HG03039 (cell line): ENCODE results near the gene ACYP2.
"Not testable (repeated sequence)": the region's sequence is repeated elsewhere in the genome, so short reads cannot be mapped to it uniquely, and the experiment has no call there.

Source experiments
- ATAC-seq: cut with Tn5 transposase; IDR thresholded peaks from one replicate; pipeline ENCODE4 v1.9.1; 2021; ENCODE audit warnings: mild to moderate bottlenecking, moderate library complexity; ENCODE audit not compliant: unreplicated experiment

ACYP2 gene

GRCh38 chr2:54115284-54116137 is at the start of gene ACYP2:
Gene ACYP2 (plus strand): TSS chr2:54115615.
- ATAC-seq: peak; percentile 91

- no peak for ATAC-seq
Observed at GRCh38 chr2:54065891-54066290, 49.5 kb upstream of the ACYP2 start.

- no peak for ATAC-seq
Observed at GRCh38 chr2:54067851-54068375, 47.5 kb upstream of the ACYP2 start.

GRCh38 chr2:54072483-54072882 is 42.9 kb upstream of the ACYP2 start:
- ATAC-seq: not testable (repeated sequence)

- ATAC-seq: no peak
Observed at GRCh38 chr2:54073796-54074195, 41.6 kb upstream of the ACYP2 start.

- no peak for ATAC-seq
Observed at GRCh38 chr2:54074606-54075341, 40.6 kb upstream of the ACYP2 start.

GRCh38 chr2:54076586-54076985 is 38.8 kb upstream of the ACYP2 start:
- ATAC-seq: no peak

- ATAC-seq: no peak
Observed at GRCh38 chr2:54077088-54077900, 38.1 kb upstream of the ACYP2 start.

GRCh38 chr2:54079331-54079730 is 36.1 kb upstream of the ACYP2 start:
- no peak for ATAC-seq

GRCh38 chr2:54081574-54081973 is 33.8 kb upstream of the ACYP2 start:
- peak; percentile 97 for ATAC-seq

GRCh38 chr2:54083021-54083420 is 32.4 kb upstream of the ACYP2 start:
- no peak for ATAC-seq

GRCh38 chr2:54083445-54083844 is 32.0 kb upstream of the ACYP2 start:
- ATAC-seq: no peak

GRCh38 chr2:54084600-54084999 is 30.8 kb upstream of the ACYP2 start:
- no peak for ATAC-seq

GRCh38 chr2:54085069-54085468 is 30.3 kb upstream of the ACYP2 start:
- ATAC-seq: no peak

- ATAC-seq: no peak
Observed at GRCh38 chr2:54086157-54086556, 29.3 kb upstream of the ACYP2 start.

GRCh38 chr2:54088191-54088634 is 27.2 kb upstream of the ACYP2 start:
- no peak for ATAC-seq

GRCh38 chr2:54088719-54089118 is 26.7 kb upstream of the ACYP2 start:
- ATAC-seq: no peak

GRCh38 chr2:54090521-54091117 is 24.8 kb upstream of the ACYP2 start:
- no peak for ATAC-seq

- ATAC-seq: peak; percentile 56
Observed at GRCh38 chr2:54092940-54093339, 22.5 kb upstream of the ACYP2 start.

- not testable (repeated sequence) for ATAC-seq
Observed at GRCh38 chr2:54095406-54095805, 20.0 kb upstream of the ACYP2 start.
